GM18505 (cell line): ENCODE measurements around the gene MOB3A.

ENCODE experiments used
- ATAC-seq: cut with Tn5 transposase; IDR thresholded peaks from one replicate; pipeline ENCODE4 v1.9.1; 2021; ENCODE audit not compliant: unreplicated experiment
- POLR2A ChIP-seq: IDR thresholded peaks from 4 replicates; pipeline ENCODE4 v1.6.1; 2011; ENCODE audit warnings: borderline replicate concordance; ENCODE audit not compliant: insufficient read depth, insufficient read length; ENCODE audit errors: extremely low read depth

The MOB3A gene

DNA sequence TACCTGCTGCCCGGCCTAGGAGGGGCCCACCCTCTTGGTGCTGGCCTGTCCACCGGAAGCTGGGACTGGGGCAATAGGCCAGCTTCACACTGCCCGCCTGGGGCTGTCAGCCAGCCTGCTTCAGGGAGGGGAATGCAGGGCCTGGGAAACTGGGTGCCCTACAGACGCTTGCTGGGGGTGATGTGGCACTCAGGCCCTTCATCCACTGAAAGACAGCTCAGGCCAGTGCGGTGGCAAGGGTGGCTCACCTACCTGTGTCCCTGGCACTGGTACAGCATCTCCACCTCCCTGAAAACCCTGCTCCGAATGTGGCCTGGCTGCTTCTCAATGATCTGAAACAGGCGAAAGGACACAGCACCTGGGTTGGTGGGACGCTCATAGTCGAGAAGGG, 52.9 kb downstream of the MOB3A start:
- TF ChIP-seq POLR2A = no peak
- no peak for ATAC-seq

DNA sequence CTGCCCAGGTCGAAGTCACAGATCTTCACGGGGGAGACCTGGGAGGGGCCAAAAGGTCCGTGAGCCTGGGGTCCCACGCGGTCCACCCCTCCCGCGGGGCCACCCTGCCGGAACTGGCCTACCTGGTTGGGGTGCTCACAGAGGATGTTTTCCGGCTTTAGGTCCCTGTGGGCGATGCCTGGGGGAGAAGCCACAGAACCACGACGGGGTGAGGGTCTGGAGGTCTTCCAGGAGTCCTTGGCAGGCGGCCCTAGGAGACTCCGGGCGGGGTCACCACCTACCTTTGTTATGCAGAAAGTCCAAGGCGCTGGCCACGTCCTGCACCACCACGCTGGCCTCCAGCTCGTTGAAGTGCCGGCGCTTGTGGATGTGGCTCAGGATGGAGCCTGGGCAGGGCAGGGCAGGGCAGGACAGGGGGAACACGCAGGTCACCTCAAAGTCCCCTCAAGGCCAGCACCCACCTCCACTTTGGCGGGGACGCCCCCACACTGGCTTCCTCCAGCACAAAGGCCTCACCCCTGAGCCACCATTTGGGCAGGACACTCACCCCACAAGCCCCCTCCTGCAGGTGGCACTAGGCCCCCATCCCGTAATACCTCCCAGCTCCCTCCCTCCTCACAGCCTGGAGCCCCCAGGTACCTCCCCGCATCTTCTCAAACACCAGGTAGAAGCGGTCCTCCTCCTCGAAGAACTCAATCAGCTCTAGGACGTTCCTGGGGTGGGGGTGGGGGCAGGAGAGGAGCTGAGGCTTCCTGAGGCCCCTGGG, 53.5 kb downstream of the MOB3A start:
- no peak for TF ChIP-seq POLR2A
- ATAC-seq = peak; percentile 11

DNA sequence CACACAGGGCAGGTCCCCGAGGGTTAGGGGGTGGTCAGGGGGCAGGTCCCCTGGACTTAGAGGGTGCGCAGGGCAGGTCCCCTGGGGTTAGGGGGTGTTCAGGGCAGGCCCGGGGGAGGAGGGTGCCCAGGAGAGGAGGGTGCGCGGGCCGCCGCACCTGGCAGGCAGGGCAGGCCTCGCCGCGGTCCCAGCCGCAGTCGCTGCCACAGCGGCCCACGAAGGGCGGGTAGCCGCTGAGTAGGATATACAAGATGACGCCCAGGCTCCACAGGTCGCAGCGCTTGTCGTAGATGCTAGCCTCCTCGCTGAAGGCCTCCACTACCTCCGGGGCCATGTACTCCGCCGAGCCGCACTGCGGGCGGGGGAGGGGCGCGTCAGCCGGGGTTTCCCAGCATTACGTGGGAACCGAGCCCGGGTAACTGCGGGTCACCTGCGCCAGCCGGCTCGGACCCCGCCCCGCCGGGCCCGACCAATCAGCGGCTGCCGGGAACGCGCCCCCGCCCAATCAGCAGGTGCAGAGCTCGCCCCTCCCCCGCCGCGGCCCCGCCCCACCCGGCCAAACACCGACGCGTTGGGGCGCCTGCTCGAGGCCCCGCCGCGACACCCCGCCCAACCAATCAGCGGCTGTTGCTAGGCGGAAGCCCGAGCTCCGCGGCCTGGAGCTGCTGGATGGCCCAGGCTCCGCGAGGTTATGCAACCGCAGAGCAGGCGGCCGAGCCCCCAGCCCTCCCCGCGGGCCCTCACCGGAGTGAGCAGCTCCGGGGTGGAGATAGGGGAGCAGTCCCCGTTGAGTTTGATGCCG, 54.2 kb downstream of the MOB3A start:
- peak; percentile 57 for ATAC-seq
- peak; percentile 78 for TF ChIP-seq POLR2A

DNA sequence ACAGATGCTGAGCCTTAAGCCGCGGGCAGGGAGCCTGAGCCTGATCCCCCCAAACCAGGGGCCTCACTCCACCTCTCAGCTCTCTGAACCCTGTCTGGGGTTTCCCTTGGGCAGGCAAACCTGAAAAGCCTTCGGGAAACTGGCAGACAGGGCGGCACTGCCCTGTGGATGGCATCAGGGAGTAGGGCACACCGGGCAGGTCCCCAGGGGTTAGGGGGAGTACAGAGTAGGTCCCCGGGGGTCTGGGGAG, 54.8 kb downstream of the MOB3A start:
- ATAC-seq = no peak
- TF ChIP-seq POLR2A = no peak

DNA sequence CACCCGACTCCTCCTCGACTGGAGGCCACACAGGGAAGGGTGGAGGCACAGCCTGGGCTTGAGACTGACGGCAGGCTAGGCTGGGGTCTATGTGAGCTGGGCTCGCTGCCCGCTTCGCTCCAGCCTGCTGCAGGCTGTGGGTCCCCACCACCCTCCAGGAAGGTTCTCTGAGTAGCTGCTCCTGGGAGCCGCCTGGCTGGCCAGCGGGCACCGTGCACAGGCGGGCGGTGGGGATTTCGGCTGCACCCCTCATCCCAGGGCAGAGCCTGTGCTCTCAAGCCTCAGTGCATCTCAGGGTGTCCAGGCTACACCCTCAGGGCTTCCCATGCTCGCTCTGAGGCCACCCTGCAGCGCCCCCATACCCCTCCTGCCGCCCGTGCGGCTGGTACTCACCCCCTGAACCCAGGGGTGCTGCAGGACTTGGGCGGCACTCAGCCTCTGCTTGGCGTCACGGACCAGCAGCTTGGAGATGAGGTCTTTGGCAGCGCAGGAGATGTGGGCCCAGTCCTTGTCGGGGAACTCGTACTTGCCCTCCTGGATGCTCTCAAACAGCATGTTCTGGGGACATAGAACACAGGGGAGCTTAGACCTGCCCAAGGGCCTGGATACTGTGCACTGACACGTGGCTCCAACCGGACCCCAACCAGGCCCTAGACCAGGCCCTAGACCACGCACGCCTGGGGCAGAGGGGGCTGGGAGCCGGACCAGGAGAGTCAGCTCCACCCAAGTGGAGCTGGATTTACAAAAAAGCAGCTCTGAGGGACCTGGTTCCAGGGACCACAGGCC, 55.3 kb downstream of the MOB3A start:
- no peak for TF ChIP-seq POLR2A
- ATAC-seq = no peak

DNA sequence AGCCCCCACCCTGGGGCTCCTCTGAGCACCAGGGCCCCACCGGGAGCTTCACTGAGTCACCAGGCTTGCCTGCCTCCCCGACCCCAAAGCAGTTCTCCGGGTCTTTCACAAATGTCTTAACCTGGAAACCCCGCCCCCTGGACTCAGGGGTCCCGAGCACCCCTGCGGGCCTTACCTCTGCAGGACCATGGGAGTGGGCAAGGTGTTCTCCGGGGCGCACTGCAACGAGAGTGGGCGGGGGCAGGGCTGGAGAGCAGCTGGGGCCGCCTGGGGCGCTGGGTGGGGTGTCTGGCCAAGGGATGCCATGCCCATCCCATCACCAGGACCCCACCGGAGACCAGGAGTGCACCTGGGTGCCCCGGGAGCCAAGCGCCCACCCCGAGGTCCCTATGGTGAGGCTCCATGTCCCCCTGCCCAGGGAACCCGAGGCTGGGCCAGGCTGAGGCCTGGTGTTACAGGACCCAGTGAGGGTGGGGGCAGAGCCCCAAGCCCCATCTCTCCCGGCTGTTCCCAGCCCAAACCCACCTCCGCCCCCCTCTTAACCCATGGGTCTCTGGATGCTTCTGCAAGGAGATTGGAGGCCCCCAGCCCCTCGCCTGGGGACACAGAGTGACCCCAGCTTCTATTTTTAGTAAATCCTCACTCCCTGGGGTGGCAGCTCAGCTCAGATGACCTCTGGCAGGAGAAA, 56.0 kb downstream of the MOB3A start:
- TF ChIP-seq POLR2A = peak; percentile 43
- no peak for ATAC-seq

DNA sequence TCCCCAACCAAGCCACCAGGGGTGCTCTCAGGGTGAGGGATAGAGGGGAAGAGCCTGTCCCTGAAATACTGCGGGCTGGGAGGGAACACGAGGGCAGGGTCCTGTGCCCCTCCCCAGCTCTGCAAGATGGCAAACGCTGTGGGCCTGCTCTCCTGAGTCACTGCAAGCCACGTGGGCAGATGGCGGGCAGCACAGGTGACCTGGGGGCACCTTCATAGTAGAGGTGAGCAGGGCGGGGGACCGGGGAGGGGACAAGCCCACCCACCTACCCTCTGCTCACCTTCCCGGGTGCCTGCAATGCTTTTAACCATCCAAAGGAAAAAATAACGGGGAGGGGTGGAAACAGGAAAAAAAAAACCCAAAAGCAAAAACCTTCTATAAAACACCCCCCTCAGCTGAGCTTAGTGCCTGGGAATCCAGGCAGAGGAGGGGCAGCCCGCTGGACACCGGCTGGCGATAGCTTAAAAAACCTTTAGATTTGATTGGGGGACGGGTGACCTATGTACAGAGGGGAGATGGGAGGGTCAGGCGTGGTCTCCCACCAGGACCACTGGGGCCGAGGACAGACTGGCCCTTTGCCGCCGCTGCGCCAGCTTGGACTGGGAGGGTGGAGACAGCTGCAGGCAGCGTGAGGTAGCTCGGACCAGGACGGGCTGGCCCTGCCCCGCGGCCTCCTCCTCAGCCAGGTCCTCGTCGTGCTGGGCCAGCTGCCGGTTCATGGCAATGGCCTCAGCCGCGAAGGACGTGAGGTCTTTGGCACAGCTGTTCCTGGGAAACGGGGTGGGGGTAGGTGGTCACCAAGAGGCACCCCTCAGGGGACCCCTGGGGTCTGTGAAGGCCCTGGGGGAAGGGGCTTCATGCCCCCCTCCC, 56.8 kb downstream of the MOB3A start:
- TF ChIP-seq POLR2A = no peak
- ATAC-seq = no peak

DNA sequence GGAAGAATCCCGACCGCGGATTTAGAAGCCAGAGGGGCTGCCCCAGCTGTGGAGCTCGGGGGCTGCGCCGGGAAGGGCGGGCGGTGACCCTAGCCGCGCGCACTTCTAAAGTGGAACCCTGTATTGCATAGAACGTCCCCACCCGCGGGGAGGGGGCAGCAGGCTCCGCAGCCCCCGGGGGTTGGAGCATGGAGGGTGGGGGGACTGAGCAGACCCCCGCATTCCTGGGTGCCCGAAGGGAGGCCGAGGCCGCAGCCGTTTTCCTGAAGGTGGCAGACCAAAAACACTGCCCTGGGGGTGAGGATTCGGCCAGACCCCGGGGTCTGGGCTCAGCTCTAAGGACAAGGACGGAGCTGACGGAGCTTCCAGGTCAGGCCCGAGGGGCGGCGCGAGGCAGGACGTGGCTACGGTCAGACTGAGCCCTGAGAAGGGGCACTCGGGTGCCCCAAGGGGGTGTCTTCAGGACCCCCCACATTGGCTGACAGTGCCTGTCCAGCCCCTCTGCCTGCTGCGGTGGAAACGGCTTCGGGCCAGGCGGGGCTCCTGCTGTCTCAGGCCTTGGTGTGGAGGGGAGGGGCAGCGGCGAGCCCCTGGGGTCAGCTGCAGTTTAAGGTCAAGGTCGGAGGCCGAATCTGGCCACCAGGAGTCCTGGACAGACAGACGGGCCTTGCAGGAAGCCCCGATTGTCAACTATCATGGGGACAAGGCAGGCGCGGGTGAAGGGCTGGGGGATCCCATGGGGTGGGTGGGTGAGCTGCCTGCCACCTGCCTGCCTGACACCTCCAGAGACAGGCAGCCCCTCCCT, 57.6 kb downstream of the MOB3A start:
- ATAC-seq = no peak
- TF ChIP-seq POLR2A = no peak

DNA sequence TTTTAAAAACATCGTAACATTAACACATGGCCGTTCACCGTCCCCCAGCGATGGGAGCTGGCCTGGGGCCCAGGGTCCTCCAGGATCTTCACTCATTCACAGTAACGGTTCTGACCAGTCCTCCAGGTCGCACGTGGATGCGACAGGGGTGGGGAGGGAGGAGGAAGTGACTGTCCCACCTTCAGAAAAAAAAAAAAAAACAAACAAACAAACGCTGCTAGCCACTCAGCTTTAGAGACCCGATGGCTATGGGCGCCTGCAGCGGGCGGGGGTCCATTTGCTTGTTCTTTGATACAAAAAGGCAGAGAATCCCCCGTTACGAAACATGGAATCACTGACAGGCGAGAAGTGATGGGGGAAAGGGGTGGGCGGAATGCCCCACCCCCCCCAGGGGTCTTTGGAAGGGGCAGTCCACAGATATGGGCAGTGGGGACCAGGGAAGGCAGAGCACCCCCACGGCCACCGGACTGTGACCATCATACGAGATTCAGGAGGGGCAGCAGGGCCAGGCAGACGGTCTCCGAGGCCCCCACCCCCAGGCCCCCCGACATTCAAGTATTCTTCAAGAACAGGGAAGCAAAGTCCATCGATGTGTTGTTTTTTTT, 58.4 kb downstream of the MOB3A start:
- no peak for ATAC-seq
- no peak for TF ChIP-seq POLR2A

DNA sequence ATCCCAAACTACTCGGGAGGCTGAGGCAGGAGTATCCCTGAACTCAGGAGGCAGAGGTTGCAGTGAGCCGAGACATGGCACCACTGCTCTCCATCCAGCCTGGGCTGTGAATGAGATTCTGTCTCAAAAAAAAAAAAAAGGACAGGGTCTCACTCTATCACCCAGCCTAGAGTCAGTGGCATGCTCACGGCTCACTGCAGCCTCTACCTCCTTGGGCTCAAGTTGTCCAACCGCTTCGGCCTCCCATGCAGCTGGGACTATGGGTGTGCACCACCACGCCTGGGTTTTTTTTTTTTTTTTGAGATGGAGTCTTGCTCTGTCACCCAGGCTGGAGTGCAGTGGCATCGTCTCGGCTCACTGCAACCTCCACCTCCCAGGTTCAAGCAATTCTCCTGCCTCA, 59.7 kb downstream of the MOB3A start:
- TF ChIP-seq POLR2A = no peak
- ATAC-seq = no peak

DNA sequence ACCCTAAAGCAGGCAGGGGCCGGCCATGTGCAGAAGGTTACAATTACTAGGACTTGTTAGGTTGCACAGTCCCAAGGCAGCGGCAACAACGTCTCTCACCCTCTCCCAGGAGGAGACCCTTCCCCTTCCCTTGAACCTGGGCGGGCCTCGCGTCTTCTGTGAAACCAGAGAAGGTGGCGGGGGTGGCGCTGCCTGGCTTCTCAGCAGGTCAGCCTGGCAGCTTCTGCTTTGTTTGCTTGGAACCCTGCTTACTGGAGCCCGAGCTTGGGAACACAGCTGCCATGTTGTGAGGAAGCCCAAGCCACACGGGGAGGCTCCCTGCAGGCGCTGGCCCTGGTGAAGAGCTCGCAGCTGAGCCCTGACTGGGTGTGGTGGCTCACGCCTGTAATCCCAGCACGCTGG, 60.5 kb downstream of the MOB3A start:
- TF ChIP-seq POLR2A = no peak
- no peak for ATAC-seq
